A673 (cell line): ENCODE results near the gene SARS1. TPM values are rescaled to one million over a fixed set of nuclear protein-coding genes. Genes with fewer than 3 reads are reported as not detected.

Source experiments
- BruUV-seq: library from RNA; stranded (reverse); fragments of 400-500 nt; replicated peaks from 2 replicates; lab custom pipeline; 2021; lab: Mats Ljungman, UMichigan
- CTCF ChIA-PET: fragments of 300-600 bp; sonication (Branson Sonifier 250); formaldehyde crosslinking; loops from one replicate; lab custom pipeline; 2022; ENCODE audit warnings: antibody characterized with exemption; lab: Charles Lee
- POLR2A ChIA-PET: fragments of 300-600 bp; sonication (Branson Sonifier 250); formaldehyde crosslinking; loops from one replicate; lab custom pipeline; 2022; ENCODE audit warnings: antibody characterized with exemption; ENCODE audit not compliant: low non-redundant PET; lab: Charles Lee
- DNase-seq: peaks from one replicate; pipeline ENCODE4 v3.0.0-alpha.2; 2015; ENCODE audit warnings: low spot score
- H3K27ac ChIP-seq: fragments of 200-600 bp; sonication (generic); 2 replicates; pipeline ENCODE4 v1.5.1; 2016; ENCODE audit warnings: mixed run types, low read depth, mild to moderate bottlenecking, mixed read lengths, antibody characterized with exemption, low read length; ENCODE audit not compliant: poor library complexity, severe bottlenecking
- H3K27me3 ChIP-seq: fragments of 200-600 bp; sonication (generic); replicated peaks from 2 replicates; pipeline ENCODE4 v1.6.1; 2017; ENCODE audit warnings: mixed run types, low read depth, mild to moderate bottlenecking, mixed read lengths, antibody characterized with exemption, low read length; ENCODE audit not compliant: insufficient read depth, poor library complexity
- H3K36me3 ChIP-seq: fragments of 200-600 bp; sonication (generic); 2 replicates; pipeline ENCODE4 v1.6.1; 2016; ENCODE audit warnings: mixed run types, mild to moderate bottlenecking, mixed read lengths, antibody characterized with exemption, low read length; ENCODE audit not compliant: insufficient read depth, poor library complexity, severe bottlenecking
- H3K4me1 ChIP-seq: fragments of 200-600 bp; sonication (generic); 2 replicates; pipeline ENCODE4 v1.6.1; 2017; ENCODE audit warnings: mixed run types, mild to moderate bottlenecking, mixed read lengths, antibody characterized with exemption, low read length; ENCODE audit not compliant: insufficient read depth, poor library complexity, severe bottlenecking
- H3K4me3 ChIP-seq: fragments of 200-600 bp; sonication (generic); 2 replicates; pipeline ENCODE4 v1.5.1; 2016; ENCODE audit warnings: low read depth, mixed run types, mild to moderate bottlenecking, mixed read lengths, low read length; ENCODE audit not compliant: poor library complexity, severe bottlenecking
- H3K9me3 ChIP-seq: fragments of 200-600 bp; sonication (generic); 2 replicates; pipeline ENCODE4 v1.6.1; 2016; ENCODE audit warnings: mixed run types, low read depth, mild to moderate bottlenecking, mixed read lengths, antibody characterized with exemption, low read length; ENCODE audit not compliant: poor library complexity, severe bottlenecking
- EZH2 ChIP-seq: fragments of 200-600 bp; sonication (generic); IDR thresholded peaks from 2 replicates; pipeline ENCODE4 v1.6.1; 2017; ENCODE audit warnings: borderline replicate concordance, low read depth, mild to moderate bottlenecking, mixed read lengths, antibody characterized with exemption, low read length; ENCODE audit not compliant: poor library complexity, severe bottlenecking
- intact Hi-C: fragments of 100-400 bp; cut with micrococcal nuclease; formaldehyde crosslinking; loops from one replicate; pipeline ENCODE4 v1.10.0; 2022; ENCODE audit not compliant: unreplicated experiment
- total RNA-seq: library from RNA; stranded (reverse); gene quantifications from 2 replicates; pipeline ENCODE4 v1.2.3, GENCODE V29; 2021
- TF ChIP-seq, protein P1 (sequence below): fragments of 300-800, 200-600 bp; sonication (generic); conservative IDR thresholded peaks from 2 replicates; pipeline ENCODE4 v1.5.1; 2017; ENCODE audit warnings: low read depth, mild to moderate bottlenecking, antibody characterized with exemption, low read length, moderate library complexity, mixed read lengths

Gene SARS1
- total RNA-seq, 1 experiment from 2014 or later, result 259 TPM

- DNase-seq, result no peak
- Histone ChIP-seq H3K4me1 (no peaks in the 10 kb centered on the region), H3K27me3 (no peaks in the 10 kb centered on the region), H3K27ac (no peak overlapping the region), H3K36me3 (peaks cover 29% of the 10 kb centered on the region), H3K4me3 (no peak overlapping the region), H3K9me3 (no peaks in the 10 kb centered on the region)
- intact Hi-C loops, result no loop called here
- ChIA-PET CTCF (no interaction called here), POLR2A (no interaction called here)
- TF ChIP-seq, protein P1, sequence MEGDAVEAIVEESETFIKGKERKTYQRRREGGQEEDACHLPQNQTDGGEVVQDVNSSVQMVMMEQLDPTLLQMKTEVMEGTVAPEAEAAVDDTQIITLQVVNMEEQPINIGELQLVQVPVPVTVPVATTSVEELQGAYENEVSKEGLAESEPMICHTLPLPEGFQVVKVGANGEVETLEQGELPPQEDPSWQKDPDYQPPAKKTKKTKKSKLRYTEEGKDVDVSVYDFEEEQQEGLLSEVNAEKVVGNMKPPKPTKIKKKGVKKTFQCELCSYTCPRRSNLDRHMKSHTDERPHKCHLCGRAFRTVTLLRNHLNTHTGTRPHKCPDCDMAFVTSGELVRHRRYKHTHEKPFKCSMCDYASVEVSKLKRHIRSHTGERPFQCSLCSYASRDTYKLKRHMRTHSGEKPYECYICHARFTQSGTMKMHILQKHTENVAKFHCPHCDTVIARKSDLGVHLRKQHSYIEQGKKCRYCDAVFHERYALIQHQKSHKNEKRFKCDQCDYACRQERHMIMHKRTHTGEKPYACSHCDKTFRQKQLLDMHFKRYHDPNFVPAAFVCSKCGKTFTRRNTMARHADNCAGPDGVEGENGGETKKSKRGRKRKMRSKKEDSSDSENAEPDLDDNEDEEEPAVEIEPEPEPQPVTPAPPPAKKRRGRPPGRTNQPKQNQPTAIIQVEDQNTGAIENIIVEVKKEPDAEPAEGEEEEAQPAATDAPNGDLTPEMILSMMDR, result no peak
- TF ChIP-seq EZH2, result no peak
- BruUV-seq, result no TSS peak
Measured at GRCh38 chr1:109268431-109269211, 54.9 kb downstream of the SARS1 start.

DNA sequence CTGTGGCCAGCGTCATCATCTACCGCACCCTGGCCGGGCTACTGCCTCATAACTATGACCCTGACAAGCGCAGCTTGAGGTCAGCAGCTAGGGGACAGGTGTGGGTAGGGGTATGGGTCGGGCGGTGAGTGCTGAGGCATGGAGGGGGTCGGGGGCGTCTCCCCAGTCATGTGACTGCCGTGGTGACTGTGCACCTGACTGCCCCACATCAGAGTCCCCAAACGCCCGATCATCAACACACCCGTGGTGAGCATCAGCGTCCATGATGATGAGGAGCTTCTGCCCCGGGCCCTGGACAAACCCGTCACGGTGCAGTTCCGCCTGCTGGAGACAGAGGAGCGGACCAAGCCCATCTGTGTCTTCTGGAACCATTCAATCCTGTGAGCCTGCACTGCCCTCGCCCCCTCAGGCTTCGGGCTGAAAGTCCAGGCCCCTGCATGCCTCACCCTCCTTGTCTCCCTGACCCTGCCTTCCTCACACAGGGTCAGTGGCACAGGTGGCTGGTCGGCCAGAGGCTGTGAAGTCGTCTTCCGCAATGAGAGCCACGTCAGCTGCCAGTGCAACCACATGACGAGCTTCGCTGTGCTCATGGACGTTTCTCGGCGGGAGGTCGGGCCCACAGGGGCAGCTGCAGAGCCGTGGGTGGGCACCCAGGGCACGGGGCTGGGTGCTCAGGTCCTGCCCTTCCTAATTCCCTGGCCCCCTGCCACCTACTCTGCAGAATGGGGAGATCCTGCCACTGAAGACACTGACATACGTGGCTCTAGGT lies 55.7 kb downstream of the SARS1 start:
- Histone ChIP-seq H3K27ac (no peak overlapping the region), H3K9me3 (no peaks in the 10 kb centered on the region), H3K27me3 (no peaks in the 10 kb centered on the region), H3K4me1 (no peaks in the 10 kb centered on the region), H3K4me3 (no peak overlapping the region), H3K36me3 (peaks cover 24% of the 10 kb centered on the region)
- POLR2A ChIA-PET, result no interaction called here
- no TSS peak for BruUV-seq
- CTCF ChIA-PET, result no interaction called here
- intact Hi-C loops, result no loop called here
- TF ChIP-seq, protein P1, result no peak
- TF ChIP-seq EZH2, result no peak
- no peak for DNase-seq

- Histone ChIP-seq H3K36me3 (peaks cover 23% of the 10 kb centered on the region), H3K27me3 (no peaks in the 10 kb centered on the region), H3K4me3 (no peak overlapping the region), H3K27ac (no peak overlapping the region), H3K9me3 (no peaks in the 10 kb centered on the region), H3K4me1 (no peaks in the 10 kb centered on the region)
- POLR2A ChIA-PET, result no interaction called here
- BruUV-seq, result no TSS peak
- intact Hi-C loops, result no loop called here
- TF ChIP-seq, protein P1, result no peak
- no peak for TF ChIP-seq EZH2
- CTCF ChIA-PET, result no interaction called here
- no peak for DNase-seq
Measured at GRCh38 chr1:109269981-109270622, 56.4 kb downstream of the SARS1 start.
